T-helper 1 cell treated with Interleukin-12 subunit alpha and Interleukin-12 subunit beta and Interleukin-4 antibody, amounts not matched to agents 30 ng/mL and 1 ng/mL, for 36 hours (primary cell): ENCODE data around the gene ITGB1BP1. TPM values are rescaled to one million over a fixed set of nuclear protein-coding genes. Genes with fewer than 3 reads are reported as not detected.

ENCODE experiments used
- intact Hi-C: fragments of 100-400 bp; cut with micrococcal nuclease; formaldehyde crosslinking; loops from one replicate; pipeline ENCODE4 v1.15.1; 2024
- total RNA-seq: library from RNA; stranded (reverse); gene quantifications from 2 replicates; pipeline ENCODE4 v1.2.3, GENCODE V29; 2022

Gene ITGB1BP1
- total RNA-seq, 1 donor from 2014 or later: 108 TPM

- intact Hi-C loops: loop anchor here (10.0 kb wide), 1 partner anchor 210 kb away; no protein-coding TSS in a partner anchor
These were observed 68.1 kb downstream of the ITGB1BP1 start for GRCh38 chr2:9355270-9355669.

- intact Hi-C loops: loop anchor here (10.0 kb wide), 1 partner anchor 210 kb away; no protein-coding TSS in a partner anchor
These were observed 69.0 kb downstream of the ITGB1BP1 start for GRCh38 chr2:9354318-9354717.

Other genes with a start within 250 kb of the ITGB1BP1 start
- gene ASAP2, start 216.7 kb downstream of the ITGB1BP1 start, total RNA-seq: 0.20 TPM in 2 replicates
- gene CPSF3, start 126 bp upstream of the ITGB1BP1 start, total RNA-seq: 46.0 and 47.9 TPM in 2 replicates
- gene IAH1, start 51.0 kb upstream of the ITGB1BP1 start, total RNA-seq: 60.7 and 63.9 TPM in 2 replicates
- gene ADAM17, start 132.3 kb upstream of the ITGB1BP1 start, total RNA-seq: 27.4 and 28.2 TPM in 2 replicates
- 217 and 223 TPM in 2 replicates for gene YWHAQ, start 207.5 kb upstream of the ITGB1BP1 start, total RNA-seq